ENCODE data around the gene TLE3. TPM values are rescaled to one million over a fixed set of nuclear protein-coding genes. Genes with fewer than 3 reads are reported as not detected.

Gene TLE3
- total RNA-seq, 3 donors from 2014 or later = 67.0 to 73.9 (median 73.4) TPM

GRCh38 chr15:70083418-70083817 lies 14.3 kb downstream of the TLE3 start:
- Histone ChIP-seq H3K4me3 (no peak overlapping the region), H3K36me3 (peaks cover 5% of the 10 kb centered on the region), H3K4me1 (peaks cover 0 to 1% of the 10 kb centered on the region in 2 donors), H3K9me3 (no peaks in the 10 kb centered on the region), H3K27me3 (no peaks in the 10 kb centered on the region), H3K27ac (no peak overlapping the region)
- DNase-seq (ENCODE audit: low spot score in 2 of 2) = no peak
- intact Hi-C loops (cut with DNase I; ENCODE audit: low total_unique reads) = no loop called here
- TF ChIP-seq CTCF (IDR thresholded peaks at IDR 0.05) (no peak), POLR2A (IDR thresholded peaks at IDR 0.05) (no peak), POLR2AphosphoS5 (IDR thresholded peaks at IDR 0.05) (no peak)

GRCh38 chr15:70082281-70082900 lies 15.3 kb downstream of the TLE3 start:
- Histone ChIP-seq H3K4me3 (no peak overlapping the region), H3K9me3 (no peaks in the 10 kb centered on the region), H3K27me3 (no peaks in the 10 kb centered on the region), H3K27ac (no peak overlapping the region), H3K4me1 (no peaks in the 10 kb centered on the region), H3K36me3 (peaks cover 5% of the 10 kb centered on the region)
- no peak for DNase-seq (ENCODE audit: low spot score in 2 of 2)
- intact Hi-C loops (cut with DNase I; ENCODE audit: low total_unique reads) = no loop called here
- TF ChIP-seq CTCF (IDR thresholded peaks at IDR 0.05) (no peak), POLR2A (IDR thresholded peaks at IDR 0.05) (no peak), POLR2AphosphoS5 (IDR thresholded peaks at IDR 0.05) (no peak)

- DNase-seq (ENCODE audit: low spot score in 2 of 2) = no peak
- H3K36me3 ChIP-seq = peaks cover 5% of the 10 kb centered on the region
- H3K27me3 ChIP-seq = no peaks in the 10 kb centered on the region
- intact Hi-C loops (cut with DNase I; ENCODE audit: low total_unique reads) = no loop called here
- H3K9me3 ChIP-seq = no peaks in the 10 kb centered on the region
- TF ChIP-seq POLR2A (IDR thresholded peaks at IDR 0.05) (no peak), CTCF (IDR thresholded peaks at IDR 0.05) (no peak), POLR2AphosphoS5 (IDR thresholded peaks at IDR 0.05) (no peak)
- no peak overlapping the region for H3K27ac ChIP-seq
- H3K4me1 ChIP-seq = no peaks in the 10 kb centered on the region
- no peak overlapping the region for H3K4me3 ChIP-seq
These were observed 16.1 kb downstream of the TLE3 start for GRCh38 chr15:70081612-70082011.

GRCh38 chr15:70080347-70080746 lies 17.4 kb downstream of the TLE3 start:
- no peaks in the 10 kb centered on the region for H3K4me1 ChIP-seq
- intact Hi-C loops (cut with DNase I; ENCODE audit: low total_unique reads) = no loop called here

More at GRCh38 chr15:70080347-70080746, 17.4 kb downstream of the TLE3 start:
- Histone ChIP-seq H3K9me3 (no peaks in the 10 kb centered on the region), H3K4me3 (no peak overlapping the region), H3K36me3 (peaks cover 5% of the 10 kb centered on the region), H3K27me3 (no peaks in the 10 kb centered on the region), H3K27ac (no peak overlapping the region)
- no peak for TF ChIP-seq POLR2A (IDR thresholded peaks at IDR 0.05)
- TF ChIP-seq POLR2AphosphoS5 (IDR thresholded peaks at IDR 0.05) = no peak
- no peak for TF ChIP-seq CTCF (IDR thresholded peaks at IDR 0.05)
- DNase-seq (ENCODE audit: low spot score in 2 of 2) = no peak
